ENCODE results near the gene SETBP1.

DNA sequence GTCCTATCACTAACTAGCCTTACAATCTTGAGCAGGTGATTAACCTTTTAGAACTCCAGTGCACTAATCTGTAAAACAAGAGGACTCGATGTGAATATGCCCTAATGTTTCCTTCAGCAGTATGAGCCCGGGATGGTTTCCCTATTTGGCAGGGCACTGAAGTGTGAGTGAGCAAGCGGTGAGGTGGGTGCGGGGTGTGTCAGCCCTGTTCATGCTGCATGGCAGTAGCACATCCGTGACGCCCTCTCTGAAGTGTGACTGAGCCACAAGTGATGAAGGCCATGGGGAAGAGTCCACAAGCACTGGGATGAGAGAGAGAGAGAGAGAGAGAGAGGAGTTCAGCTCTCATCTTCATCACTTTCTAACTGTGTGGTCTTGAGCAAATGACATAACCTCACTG is 168.7 kb downstream of the SETBP1 start:
- TF ChIP-seq, protein P1, sequence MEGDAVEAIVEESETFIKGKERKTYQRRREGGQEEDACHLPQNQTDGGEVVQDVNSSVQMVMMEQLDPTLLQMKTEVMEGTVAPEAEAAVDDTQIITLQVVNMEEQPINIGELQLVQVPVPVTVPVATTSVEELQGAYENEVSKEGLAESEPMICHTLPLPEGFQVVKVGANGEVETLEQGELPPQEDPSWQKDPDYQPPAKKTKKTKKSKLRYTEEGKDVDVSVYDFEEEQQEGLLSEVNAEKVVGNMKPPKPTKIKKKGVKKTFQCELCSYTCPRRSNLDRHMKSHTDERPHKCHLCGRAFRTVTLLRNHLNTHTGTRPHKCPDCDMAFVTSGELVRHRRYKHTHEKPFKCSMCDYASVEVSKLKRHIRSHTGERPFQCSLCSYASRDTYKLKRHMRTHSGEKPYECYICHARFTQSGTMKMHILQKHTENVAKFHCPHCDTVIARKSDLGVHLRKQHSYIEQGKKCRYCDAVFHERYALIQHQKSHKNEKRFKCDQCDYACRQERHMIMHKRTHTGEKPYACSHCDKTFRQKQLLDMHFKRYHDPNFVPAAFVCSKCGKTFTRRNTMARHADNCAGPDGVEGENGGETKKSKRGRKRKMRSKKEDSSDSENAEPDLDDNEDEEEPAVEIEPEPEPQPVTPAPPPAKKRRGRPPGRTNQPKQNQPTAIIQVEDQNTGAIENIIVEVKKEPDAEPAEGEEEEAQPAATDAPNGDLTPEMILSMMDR (IDR thresholded peaks at IDR 0.05; ENCODE audit: low read depth, low read length): no peak
- TF ChIP-seq POLR2A (IDR thresholded peaks at IDR 0.05; ENCODE audit: extremely low read depth, insufficient read length) (no peak), MYC (IDR thresholded peaks at IDR 0.05; ENCODE audit: low read depth, low read length) (no peak)
- TF ChIP-seq, protein P2, sequence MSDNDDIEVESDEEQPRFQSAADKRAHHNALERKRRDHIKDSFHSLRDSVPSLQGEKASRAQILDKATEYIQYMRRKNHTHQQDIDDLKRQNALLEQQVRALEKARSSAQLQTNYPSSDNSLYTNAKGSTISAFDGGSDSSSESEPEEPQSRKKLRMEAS (IDR thresholded peaks at IDR 0.05; ENCODE audit: low read depth, low read length): no peak

Data from NB4 (cell line).